Smooth muscle cell (in vitro differentiated cells): ENCODE measurements around the gene TIGD6. TPM values are rescaled to one million over a fixed set of nuclear protein-coding genes. Genes with fewer than 3 reads are reported as not detected.
"Not testable (repeated sequence)": the region's sequence is repeated elsewhere in the genome, so short reads cannot be mapped to it uniquely, and the experiment has no call there.

Source experiments
- DNase-seq: peaks from one replicate; lab custom pipeline; 2025; ENCODE audit not compliant: unreplicated experiment; lab: John Stamatoyannopoulos, UW
- H2AFZ ChIP-seq: fragments of 200-600 bp; sonication (generic); 2 replicates; pipeline ENCODE4 v1.6.0; 2016; ENCODE audit warnings: antibody characterized with exemption, low read depth, mild to moderate bottlenecking
- H3F3A ChIP-seq: fragments of 200-600 bp; sonication (generic); 2 replicates; pipeline ENCODE4 v1.6.0; 2017; ENCODE audit warnings: antibody characterized with exemption, low read depth
- H3K27ac ChIP-seq: fragments of 200-600 bp; sonication (generic); 2 replicates; pipeline ENCODE4 v1.5.1; 2016; ENCODE audit warnings: low read depth, mild to moderate bottlenecking
- H3K27me3 ChIP-seq: fragments of 200-600 bp; sonication (generic); 2 replicates; pipeline ENCODE4 v1.6.1; 2016; ENCODE audit warnings: low read depth, mild to moderate bottlenecking
- H3K36me3 ChIP-seq: fragments of 200-600 bp; sonication (generic); 2 replicates; pipeline ENCODE4 v1.5.1; 2016; ENCODE audit warnings: low read depth
- H3K4me1 ChIP-seq: fragments of 200-600 bp; sonication (generic); 2 replicates; pipeline ENCODE4 v1.5.1; 2016; ENCODE audit warnings: low read depth
- H3K4me2 ChIP-seq: fragments of 200-600 bp; sonication (generic); 2 replicates; pipeline ENCODE4 v1.6.0; 2016; ENCODE audit warnings: mild to moderate bottlenecking
- H3K4me3 ChIP-seq: fragments of 200-600 bp; sonication (generic); 2 replicates; pipeline ENCODE4 v1.5.1; 2016; ENCODE audit warnings: mild to moderate bottlenecking
- H3K79me2 ChIP-seq: fragments of 200-600 bp; sonication (generic); 2 replicates; pipeline ENCODE4 v1.6.0; 2016; ENCODE audit warnings: low read depth, mild to moderate bottlenecking
- H3K9ac ChIP-seq: fragments of 200-600 bp; sonication (generic); 2 replicates; pipeline ENCODE4 v1.6.0; 2016; ENCODE audit warnings: low read depth
- H3K9me3 ChIP-seq: fragments of 200-600 bp; sonication (generic); replicated peaks from 2 replicates; pipeline ENCODE4 v1.5.1; 2016; ENCODE audit warnings: low read depth
- H4K20me1 ChIP-seq: fragments of 200-600 bp; sonication (generic); 2 replicates; pipeline ENCODE4 v1.6.0; 2016; ENCODE audit warnings: low read depth
- CTCF ChIP-seq: fragments of 200-600 bp; sonication (generic); IDR thresholded peaks from 2 replicates; pipeline ENCODE4 v1.5.1; 2017; ENCODE audit warnings: borderline replicate concordance, mild to moderate bottlenecking, antibody characterized with exemption; ENCODE audit not compliant: insufficient read depth, poor library complexity, severe bottlenecking
- WGBS: methylation state at CpG from one replicate; pipeline ENCODE4 v1.1.7; 2016; ENCODE audit warnings: low lambda C conversion rate; 5-methylcytosine and 5-hydroxymethylcytosine counted together
- polyA plus RNA-seq: library from polyadenylated mRNA; unstranded; fragments of >200 nt; fragmentation: Nextera tagmentation; extraction: Ambion mirVana; gene quantifications from 2 replicates; pipeline ENCODE4 v1.2.1, GENCODE V29; 2016
- total RNA-seq: library from RNA; depleted of rRNA; stranded (reverse); fragments of >200 nt; gene quantifications from 2 replicates; pipeline ENCODE4 v1.2.3, GENCODE V29; 2014

TIGD6 gene
- total and polyA plus RNA-seq, 2 experiments from 2014 or later: 3.6 to 5.1 TPM

- H4K20me1 ChIP-seq: no peaks in the 10 kb centered on the region
- no peaks in the 10 kb centered on the region for H3K79me2 ChIP-seq
- no peaks in the 10 kb centered on the region for H3K27me3 ChIP-seq
- H3K4me2 ChIP-seq: no peak overlapping the region
- H3K36me3 ChIP-seq: peaks cover 11% of the 10 kb centered on the region
- no peak overlapping the region for H3K4me3 ChIP-seq
- H3K9me3 ChIP-seq: no peaks in the 10 kb centered on the region
- H3K4me1 ChIP-seq: peaks cover 7% of the 10 kb centered on the region
- WGBS: 94% methylated on average over 4 of the region's 4 CpGs
- H3F3A ChIP-seq: peaks cover 27% of the 10 kb centered on the region
- no peak overlapping the region for H2AFZ ChIP-seq
- H3K9ac ChIP-seq: no peak overlapping the region
- H3K27ac ChIP-seq: no peak overlapping the region
- no peak for DNase-seq
- no peak for TF ChIP-seq CTCF
These were observed 32.9 kb upstream of the TIGD6 start for GRCh38 chr5:150033334-150033733.

- not testable (repeated sequence) for DNase-seq, H3K4me1 ChIP-seq, H3K9me3 ChIP-seq, H2AFZ ChIP-seq, H3K27ac ChIP-seq, H4K20me1 ChIP-seq, H3K4me2 ChIP-seq, H3K36me3 ChIP-seq, H3K4me3 ChIP-seq, H3K79me2 ChIP-seq, H3K9ac ChIP-seq, H3F3A ChIP-seq, H3K27me3 ChIP-seq
- WGBS: 100% methylated on average over 1 of the region's 1 CpG
These were observed 27.6 kb upstream of the TIGD6 start for GRCh38 chr5:150028047-150028446.

GRCh38 chr5:150026682-150027172 is 26.3 kb upstream of the TIGD6 start:
- H3K27ac ChIP-seq: no peak overlapping the region
- H3F3A ChIP-seq: no peaks in the 10 kb centered on the region
- DNase-seq: no peak
- WGBS: 97% methylated on average over 4 of the region's 4 CpGs
- H3K79me2 ChIP-seq: no peaks in the 10 kb centered on the region
- no peaks in the 10 kb centered on the region for H3K9me3 ChIP-seq
- H3K4me3 ChIP-seq: no peak overlapping the region
- H3K4me1 ChIP-seq: no peaks in the 10 kb centered on the region
- H3K4me2 ChIP-seq: no peak overlapping the region
- no peak overlapping the region for H2AFZ ChIP-seq
- TF ChIP-seq CTCF: no peak
- H3K27me3 ChIP-seq: no peaks in the 10 kb centered on the region
- H3K36me3 ChIP-seq: peaks cover 9% of the 10 kb centered on the region
- H3K9ac ChIP-seq: no peak overlapping the region
- H4K20me1 ChIP-seq: no peaks in the 10 kb centered on the region

- H3K36me3 ChIP-seq: peaks cover 15% of the 10 kb centered on the region
- H3K4me2 ChIP-seq: no peak overlapping the region
- H3K4me3 ChIP-seq: no peak overlapping the region
- H4K20me1 ChIP-seq: no peaks in the 10 kb centered on the region
- no peak for DNase-seq
- no peaks in the 10 kb centered on the region for H3K27me3 ChIP-seq
- no peaks in the 10 kb centered on the region for H3K79me2 ChIP-seq
- no peak overlapping the region for H2AFZ ChIP-seq
- no peak for TF ChIP-seq CTCF
- H3K9me3 ChIP-seq: no peaks in the 10 kb centered on the region
- WGBS: 91% methylated on average over 9 of the region's 9 CpGs
- H3K9ac ChIP-seq: no peak overlapping the region
- H3K4me1 ChIP-seq: no peaks in the 10 kb centered on the region
- peaks cover 7% of the 10 kb centered on the region for H3F3A ChIP-seq
- H3K27ac ChIP-seq: no peak overlapping the region
These were observed 24.0 kb upstream of the TIGD6 start for GRCh38 chr5:150024346-150024984.
